IPS DF 4.7 (cell line): ENCODE measurements around the gene EMC9.

Source experiments
- DNase-seq: peaks from one replicate; pipeline ENCODE4 v3.0.0-alpha.2; 2013; ENCODE audit warnings: low spot score; ENCODE audit errors: extremely low read depth

EMC9 gene

GRCh38 chr14:24177041-24177825 is 35.8 kb upstream of the EMC9 start:
- no peak for DNase-seq

- DNase-seq: no peak
Observed at GRCh38 chr14:24176599-24176998, 35.2 kb upstream of the EMC9 start.

GRCh38 chr14:24172871-24173281 is 31.5 kb upstream of the EMC9 start:
- DNase-seq: no peak

GRCh38 chr14:24172261-24172860 is 31.0 kb upstream of the EMC9 start:
- no peak for DNase-seq

GRCh38 chr14:24171422-24172260 is 30.2 kb upstream of the EMC9 start, which contains the start of gene REC8:
Gene REC8 (plus strand): TSS chr14:24172080. CDS start chr14:24172553, 473 bp downstream.
- no peak for DNase-seq

GRCh38 chr14:24167469-24168114 is 26.2 kb upstream of the EMC9 start:
- no peak for DNase-seq

GRCh38 chr14:24165785-24166184 is 24.4 kb upstream of the EMC9 start:
- DNase-seq: no peak

- no peak for DNase-seq
Observed at GRCh38 chr14:24164518-24164991, 23.2 kb upstream of the EMC9 start.

- no peak for DNase-seq
Observed at GRCh38 chr14:24162093-24162492, 20.7 kb upstream of the EMC9 start.

GRCh38 chr14:24160850-24161804 is 19.7 kb upstream of the EMC9 start, which contains the start of gene IRF9:
Gene IRF9 (plus strand): TSS chr14:24161265. CDS start chr14:24162145, 880 bp downstream.
- DNase-seq: peak; percentile 92

- no peak for DNase-seq
Observed at GRCh38 chr14:24160499-24160849, 19.1 kb upstream of the EMC9 start.

- DNase-seq: no peak
Observed at GRCh38 chr14:24159777-24160498, 18.5 kb upstream of the EMC9 start.

GRCh38 chr14:24157331-24157730 is 15.9 kb upstream of the EMC9 start:
- no peak for DNase-seq

GRCh38 chr14:24156840-24157239 is 15.4 kb upstream of the EMC9 start:
- DNase-seq: no peak

GRCh38 chr14:24155100-24155499 is 13.7 kb upstream of the EMC9 start:
- DNase-seq: no peak

GRCh38 chr14:24151404-24152080 is 10.2 kb upstream of the EMC9 start:
- no peak for DNase-seq

- DNase-seq: no peak
Observed at GRCh38 chr14:24150993-24151392, 9.6 kb upstream of the EMC9 start.

- no peak for DNase-seq
Observed at GRCh38 chr14:24150567-24150966, 9.2 kb upstream of the EMC9 start.

- DNase-seq: no peak
Observed at GRCh38 chr14:24150061-24150460, 8.7 kb upstream of the EMC9 start.
